GM18951 (cell line): Measurements from ENCODE around the gene DOCK1.

Source experiments
- POLR2A ChIP-seq: IDR thresholded peaks from 4 replicates; pipeline ENCODE4 v1.6.1; 2011; ENCODE audit warnings: mild to moderate bottlenecking; ENCODE audit not compliant: insufficient read length, insufficient read depth; ENCODE audit errors: extremely low read depth
- in situ Hi-C: fragments of 300-500 bp; cut with MboI; formaldehyde crosslinking; loops from one replicate; pipeline ENCODE4 v1.12.0; 2022; ENCODE audit warnings: low sequenced_read_pairs, mixed read lengths, inconsistent platforms; ENCODE audit not compliant: unreplicated experiment

DOCK1 gene

DNA sequence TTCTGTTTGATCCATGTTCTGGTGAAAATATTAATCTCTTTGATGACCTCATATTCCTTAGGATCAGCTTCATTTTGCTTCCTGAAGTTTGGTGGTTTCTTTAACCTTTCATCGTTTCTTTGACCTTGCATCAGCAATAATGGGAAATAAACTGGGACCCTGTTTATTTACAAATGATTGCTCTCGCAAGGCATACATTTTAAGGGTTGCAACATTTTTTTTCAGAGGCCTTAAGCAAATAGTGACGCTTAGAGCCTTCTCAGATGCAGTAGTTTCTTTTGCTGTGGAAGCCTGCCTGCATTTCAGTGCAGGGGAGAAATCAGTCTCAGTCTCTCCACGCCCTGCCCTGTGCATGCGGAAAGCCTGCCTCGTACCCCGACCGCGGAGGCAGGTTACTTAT is 504.8 kb downstream of the DOCK1 start:
- in situ Hi-C loops: no loop called here
- no peak for TF ChIP-seq POLR2A

DNA sequence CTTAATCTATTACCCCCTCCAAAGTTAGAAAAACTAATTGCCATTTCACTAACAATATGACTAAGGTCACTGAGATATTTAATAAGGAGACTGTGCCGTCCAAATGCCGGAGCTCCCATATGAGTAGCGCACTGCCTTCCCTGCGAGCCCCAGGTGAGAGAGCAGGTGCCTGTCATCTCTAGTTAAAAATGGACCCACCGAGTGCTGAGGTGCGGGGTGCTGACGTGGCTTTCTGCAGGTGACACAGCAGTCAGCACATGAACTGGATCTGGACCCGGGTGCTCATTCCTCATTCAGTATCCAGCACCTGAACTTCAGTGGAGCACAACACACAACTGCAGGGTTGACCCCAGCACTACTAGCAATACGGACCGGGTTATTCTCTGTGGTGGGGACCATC is 505.8 kb downstream of the DOCK1 start:
- in situ Hi-C loops: no loop called here
- TF ChIP-seq POLR2A: no peak

DNA sequence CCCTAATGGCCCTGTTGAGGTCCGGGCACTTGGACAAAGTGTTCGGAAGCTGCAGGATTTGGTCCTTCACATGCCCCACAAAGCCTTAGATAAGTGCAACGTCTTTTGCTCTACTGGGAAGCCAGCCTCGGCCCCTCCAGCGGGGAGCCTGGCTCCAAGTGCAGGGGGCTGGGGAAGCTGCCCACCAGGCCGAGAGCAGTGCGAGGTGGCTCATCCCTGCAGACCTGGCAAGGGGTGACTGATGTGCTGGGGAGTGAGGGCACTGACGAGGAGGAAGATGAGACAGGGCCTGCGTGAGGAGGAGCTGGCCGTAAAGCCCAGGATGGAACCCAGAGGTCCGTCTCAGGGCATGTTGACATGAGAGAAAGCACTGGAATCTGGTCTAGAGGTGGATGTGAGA is 508.1 kb downstream of the DOCK1 start:
- in situ Hi-C loops: no loop called here
- no peak for TF ChIP-seq POLR2A

DNA sequence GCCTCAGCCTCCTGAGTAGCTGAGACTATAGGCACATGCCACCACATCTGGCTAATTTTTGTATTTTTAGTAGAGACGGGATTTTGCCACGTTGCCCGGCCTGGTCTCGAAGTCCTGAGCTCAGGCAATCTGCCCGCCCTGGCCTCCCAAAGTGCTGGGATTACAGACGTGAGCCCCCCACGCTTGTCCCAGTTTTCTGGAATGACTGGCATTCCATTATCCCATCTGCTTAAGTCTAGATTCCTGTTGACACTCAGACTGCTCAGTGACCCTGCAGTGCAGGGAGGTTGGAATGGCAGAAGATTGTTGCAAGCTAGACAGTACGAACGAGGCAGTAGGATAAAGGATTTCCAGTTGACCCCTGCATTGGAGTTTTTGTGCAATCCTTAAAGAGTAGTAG is 508.8 kb downstream of the DOCK1 start:
- no peak for TF ChIP-seq POLR2A
- in situ Hi-C loops: no loop called here

DNA sequence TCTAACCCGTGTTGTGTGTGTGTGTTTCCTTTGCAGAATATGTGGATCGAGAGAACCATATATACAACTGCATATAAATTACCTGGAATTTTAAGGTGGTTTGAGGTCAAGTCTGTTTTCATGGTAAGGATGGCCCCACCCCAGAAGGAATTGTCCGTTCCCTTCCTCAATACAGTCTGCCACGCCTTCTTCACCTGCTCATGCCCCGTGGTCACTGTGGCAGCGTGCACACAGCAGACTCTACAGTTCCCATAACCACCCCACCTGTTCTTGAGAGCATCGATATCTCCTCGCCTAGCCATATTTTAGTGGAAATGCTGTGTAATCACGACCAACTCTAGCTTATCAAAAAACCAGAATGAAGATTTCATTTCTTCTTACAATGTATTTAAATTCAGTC is 509.9 kb downstream of the DOCK1 start:
- in situ Hi-C loops: no loop called here
- TF ChIP-seq POLR2A: no peak

DNA sequence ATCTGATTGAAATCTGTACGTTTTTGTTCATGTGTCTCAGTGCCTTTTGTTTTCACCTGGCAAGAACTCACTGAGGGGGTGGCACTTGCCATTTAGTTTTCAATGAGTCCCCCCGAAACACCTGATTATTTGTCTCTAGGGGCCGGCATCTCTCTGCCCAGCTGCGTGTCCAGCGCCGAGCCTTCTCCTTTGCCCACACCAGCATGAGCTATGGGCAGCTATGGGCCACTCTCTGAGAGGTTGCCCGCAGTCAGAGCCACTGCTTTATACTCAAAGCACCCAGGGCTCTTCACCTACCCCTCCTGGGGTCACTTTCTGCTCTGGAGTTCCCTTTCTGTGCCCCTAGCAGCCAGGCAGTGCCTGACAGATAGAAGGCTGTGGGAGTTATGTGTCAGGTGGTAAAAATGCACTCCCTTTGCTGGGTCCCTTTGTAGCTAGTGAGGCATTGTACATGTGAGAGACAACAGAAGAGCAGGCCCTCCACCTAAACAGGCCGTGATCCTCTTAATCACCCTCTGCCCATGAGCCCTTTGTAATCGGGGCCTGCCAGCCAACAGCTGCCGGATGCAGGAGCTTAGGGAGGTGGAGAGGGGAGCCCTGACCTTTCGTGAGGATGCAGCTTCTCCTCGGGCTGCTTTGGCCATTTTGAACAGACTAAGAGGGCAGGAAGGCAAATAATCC is 510.8 kb downstream of the DOCK1 start:
- no peak for TF ChIP-seq POLR2A
- in situ Hi-C loops: no loop called here

DNA sequence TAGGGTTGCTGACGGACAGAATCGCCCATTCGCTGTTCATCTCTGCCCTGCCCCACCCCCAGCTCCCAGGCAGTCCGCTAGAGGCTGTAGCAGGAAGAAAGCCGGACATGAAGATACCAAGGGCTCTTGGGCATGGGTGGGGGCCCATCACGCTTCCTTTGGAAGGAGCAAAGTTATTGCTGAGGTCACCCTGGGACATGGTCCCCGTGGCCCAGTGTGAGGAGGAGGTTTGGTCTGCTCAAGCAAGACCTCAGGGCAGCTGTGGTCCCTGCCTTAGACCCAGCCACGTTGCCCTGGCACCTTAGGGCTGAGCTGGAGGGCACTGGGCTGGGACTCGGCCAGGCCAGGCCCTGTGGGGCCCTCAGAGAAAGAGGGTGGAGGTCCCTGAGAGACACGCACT is 511.8 kb downstream of the DOCK1 start:
- in situ Hi-C loops: no loop called here
- no peak for TF ChIP-seq POLR2A

DNA sequence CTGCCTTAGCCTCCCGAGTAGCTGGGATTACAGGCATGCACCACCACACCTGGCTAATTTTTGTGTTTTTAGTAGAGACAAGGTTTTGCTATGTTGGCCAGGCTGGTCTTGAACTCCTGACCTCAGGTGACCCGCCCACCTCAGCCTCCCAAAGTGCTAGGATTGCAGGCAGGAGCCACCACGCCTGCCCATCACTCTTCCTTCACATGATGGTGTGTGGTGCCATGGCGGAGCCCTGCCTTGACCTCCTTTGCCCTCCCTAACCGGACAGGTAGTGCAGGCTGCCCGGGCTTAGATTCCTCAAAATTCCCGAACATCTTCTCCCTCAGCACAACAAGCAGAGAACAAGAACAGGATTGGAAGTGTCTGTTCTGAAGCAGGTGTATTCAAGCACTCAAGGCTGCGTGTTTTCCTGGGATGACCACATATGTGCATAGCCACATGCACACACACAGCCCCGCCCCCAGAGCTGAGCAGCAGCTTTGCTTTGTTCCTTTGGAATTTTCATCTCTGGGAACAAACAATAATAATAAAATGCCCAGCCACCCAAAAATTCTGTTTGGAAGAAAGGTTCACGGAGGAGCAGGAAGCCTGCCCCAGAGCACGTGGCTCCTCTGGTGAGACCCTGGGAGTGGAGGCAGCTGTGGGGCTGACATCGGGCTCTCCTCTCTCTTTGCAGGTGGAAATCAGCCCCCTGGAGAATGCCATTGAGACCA is 512.6 kb downstream of the DOCK1 start:
- in situ Hi-C loops: no loop called here
- no peak for TF ChIP-seq POLR2A

DNA sequence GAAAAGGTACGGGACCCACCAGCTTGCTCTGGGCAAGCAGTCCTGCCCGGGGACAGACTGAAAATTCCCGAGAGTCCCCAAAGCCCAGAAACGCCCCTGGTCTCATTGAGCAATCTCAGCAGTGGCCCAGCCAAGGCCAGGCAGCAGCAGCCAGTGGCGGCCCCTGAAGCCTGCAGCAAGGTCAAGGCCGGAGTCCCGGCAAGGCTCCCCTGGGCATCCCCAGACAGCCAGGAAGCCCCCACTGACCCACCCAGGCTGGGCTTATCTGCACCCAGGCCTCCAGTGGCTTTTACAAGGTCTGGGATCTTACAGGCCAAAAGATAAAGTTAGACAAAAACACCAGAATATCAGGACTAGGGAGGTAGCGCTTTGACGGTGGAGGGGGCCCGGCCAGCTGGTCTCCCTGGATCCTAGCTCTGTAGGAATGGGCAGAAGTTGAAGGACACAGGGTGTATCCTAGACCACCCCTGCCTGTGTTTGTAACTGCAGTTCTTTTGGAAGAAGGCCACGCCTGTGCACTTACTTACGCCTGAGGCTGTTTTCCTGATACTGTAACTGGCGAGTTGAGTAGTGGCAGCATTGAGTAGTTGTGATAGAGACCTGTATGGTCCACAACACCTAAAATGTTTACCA is 513.4 kb downstream of the DOCK1 start:
- in situ Hi-C loops: no loop called here
- TF ChIP-seq POLR2A: no peak

DNA sequence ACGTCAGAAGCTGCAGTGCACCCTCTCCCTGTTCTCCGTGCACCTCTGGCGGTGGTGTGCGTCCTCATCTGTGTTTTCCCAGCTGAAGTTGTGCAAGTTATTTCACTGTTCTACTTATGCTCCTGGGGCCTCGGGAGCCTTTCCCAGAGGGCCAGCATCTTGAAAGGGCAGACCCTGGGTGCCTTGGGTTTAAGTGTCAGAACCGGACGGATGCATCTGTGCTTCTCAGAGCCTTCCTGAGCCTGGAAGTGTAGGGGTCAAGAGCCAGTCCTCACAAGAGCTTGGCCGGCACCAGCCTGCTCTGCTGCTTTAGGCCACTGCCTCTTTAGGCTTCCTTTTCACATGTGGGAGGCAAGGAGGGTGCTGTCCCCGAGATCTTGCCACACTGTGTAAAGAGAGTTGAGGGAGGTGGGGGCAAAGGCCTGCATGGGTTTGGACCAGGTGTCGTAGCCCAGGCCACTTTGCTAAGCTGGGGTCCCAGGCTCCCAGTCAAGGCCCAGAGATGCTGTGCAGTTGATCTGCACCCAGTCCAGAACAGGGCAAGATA is 515.0 kb downstream of the DOCK1 start:
- TF ChIP-seq POLR2A: no peak
- in situ Hi-C loops: no loop called here

DNA sequence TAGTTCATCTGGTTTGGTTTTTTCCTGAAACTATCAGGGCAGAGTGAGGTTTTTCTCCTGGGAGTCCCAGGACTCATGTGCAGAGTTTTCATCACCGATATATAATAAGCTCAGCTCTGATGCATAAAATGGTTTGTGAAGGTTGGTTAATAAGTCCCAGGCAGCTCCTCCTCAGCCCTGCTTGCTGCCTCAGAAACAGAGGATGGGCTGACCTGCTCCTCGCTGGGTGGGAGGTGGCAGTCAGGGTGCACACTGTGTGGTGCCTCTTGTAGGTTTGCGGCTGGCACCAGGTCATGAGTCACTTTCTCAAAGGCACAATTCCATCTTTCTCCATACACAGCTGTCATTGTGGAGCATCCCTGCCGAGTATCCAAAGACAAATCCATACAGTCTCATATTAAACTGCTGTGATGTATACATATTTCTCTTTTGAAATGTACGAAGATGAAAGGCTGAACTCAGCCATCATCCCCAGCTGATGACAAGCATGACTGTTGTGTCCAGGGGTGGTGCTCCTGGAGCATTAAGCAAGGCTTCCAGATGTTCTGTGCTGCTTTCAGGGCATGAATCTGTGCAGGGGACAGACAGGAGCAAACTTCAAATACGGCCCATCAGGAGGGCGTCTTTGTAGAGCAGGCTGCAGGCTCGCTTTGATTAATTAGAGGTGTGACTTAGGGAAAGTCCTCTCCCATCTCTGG is 518.1 kb downstream of the DOCK1 start:
- TF ChIP-seq POLR2A: no peak
- in situ Hi-C loops: no loop called here

DNA sequence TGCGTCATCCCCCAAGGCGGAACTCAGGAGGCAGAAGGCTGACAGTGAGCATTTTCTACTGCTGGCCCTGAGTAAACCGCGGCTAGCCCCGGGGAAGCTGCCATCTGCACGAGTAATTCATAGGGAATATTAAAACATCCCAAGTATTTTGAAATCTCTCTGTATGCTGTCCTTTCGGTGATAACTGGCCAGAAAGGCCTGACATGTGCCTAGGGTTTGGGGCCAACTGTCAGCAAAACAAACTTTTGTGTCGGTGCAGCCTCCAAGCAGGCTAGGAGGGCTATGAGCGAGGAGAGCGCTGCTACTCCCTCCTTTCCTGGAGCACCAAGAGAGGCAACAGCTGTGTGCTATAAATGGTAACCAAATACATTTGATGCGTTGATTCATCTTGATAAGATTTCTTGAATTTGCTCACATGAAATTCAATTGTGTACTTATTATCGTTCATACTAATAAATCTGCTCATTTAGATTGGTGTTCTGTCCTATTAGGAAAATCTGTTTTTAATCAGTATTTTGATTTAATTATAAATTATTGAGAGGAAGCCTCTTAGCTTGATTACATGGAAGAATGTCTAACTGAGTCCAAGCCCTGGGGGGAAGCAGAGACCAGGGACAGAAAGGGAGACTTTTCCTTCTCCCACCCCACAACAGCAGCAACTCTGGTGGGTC is 519.5 kb downstream of the DOCK1 start:
- in situ Hi-C loops: no loop called here

DNA sequence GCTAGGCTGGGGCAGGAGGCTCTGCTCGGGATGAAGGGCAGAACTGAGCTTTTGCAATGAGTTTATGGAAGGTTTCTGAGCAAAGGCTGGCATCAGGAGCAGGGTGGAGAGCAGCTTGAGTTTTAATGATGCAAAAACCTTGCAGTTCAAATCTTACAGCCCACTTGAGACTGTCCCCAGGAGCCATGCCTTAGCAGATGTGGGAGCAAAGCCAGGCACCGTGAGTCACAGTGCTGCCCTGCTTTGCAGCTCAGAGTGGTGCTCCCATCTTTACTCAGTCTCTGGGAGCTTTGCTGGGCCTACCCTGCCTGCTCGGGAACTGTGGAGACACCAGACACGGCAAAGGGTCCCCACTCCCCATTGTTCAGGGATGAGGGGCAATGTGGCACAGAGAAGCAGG is 521.5 kb downstream of the DOCK1 start:
- TF ChIP-seq POLR2A: no peak
- in situ Hi-C loops: no loop called here

More for the DNA sequence above, 519.5 kb downstream of the DOCK1 start:
- TF ChIP-seq POLR2A: no peak

DNA sequence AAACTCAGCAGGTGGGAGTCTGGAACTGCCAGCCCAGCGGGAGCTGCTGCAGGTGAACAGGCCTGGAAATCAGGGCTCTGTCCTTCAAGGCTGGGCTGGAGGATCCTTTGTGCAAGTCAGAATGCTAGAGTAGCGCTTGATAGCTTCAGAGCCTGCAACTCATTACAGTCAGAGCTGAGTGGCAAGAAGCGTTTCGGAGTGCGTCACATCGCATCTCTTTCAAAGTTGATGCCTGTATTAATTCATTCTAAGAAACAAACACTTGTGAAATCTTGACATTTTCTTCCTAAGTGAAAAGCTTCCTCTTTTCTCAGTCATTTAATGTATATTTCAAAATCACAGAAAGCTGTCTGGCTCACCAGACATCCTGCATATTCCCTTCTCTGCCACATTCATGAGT is 522.7 kb downstream of the DOCK1 start:
- in situ Hi-C loops: no loop called here
- no peak for TF ChIP-seq POLR2A
